ENCODE measurements around the gene ABHD12B. TPM values are rescaled to one million over a fixed set of nuclear protein-coding genes. Genes with fewer than 3 reads are reported as not detected.

ABHD12B gene
- total and polyA plus RNA-seq, 2 donors (not counting 3 experiments of a cell fraction or from before 2014, with no cell fraction given): not detected

DNA sequence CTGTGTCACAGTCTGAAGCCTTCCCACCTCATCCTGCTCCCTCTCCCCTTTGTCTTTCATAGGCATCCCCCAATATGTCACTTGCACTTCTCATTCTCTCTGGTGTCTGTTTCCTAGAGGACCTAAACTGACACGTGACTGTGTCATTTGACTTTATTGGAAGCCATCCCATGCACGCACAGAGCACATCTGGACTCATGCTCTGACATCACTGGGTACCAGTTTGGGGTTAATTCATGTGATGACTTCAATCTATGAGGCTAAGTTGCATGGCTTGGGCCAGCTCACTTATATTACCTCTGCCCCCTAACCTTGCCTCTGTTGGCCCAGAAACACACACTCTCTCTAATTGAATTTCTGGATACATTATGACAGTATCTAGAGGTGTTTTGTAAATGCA is 51.0 kb downstream of the ABHD12B start:
- Histone ChIP-seq H2AFZ (ENCODE audit: low read depth, low read length) (no peak overlapping the region), H3K9ac (replicated peaks; ENCODE audit: extremely low read depth, insufficient read depth, low read length) (no peak overlapping the region), H3K4me2 (ENCODE audit: insufficient read depth, low read length) (no peak overlapping the region), H3K27ac (ENCODE audit: insufficient read depth, low read depth, low read length) (no peak overlapping the region), H4K20me1 (replicated peaks; ENCODE audit: control insufficient read depth, extremely low read depth, insufficient read depth, low read length) (no peaks in the 10 kb centered on the region), H3K9me3 (replicated peaks; ENCODE audit: control insufficient read depth, insufficient read depth, low read length) (no peaks in the 10 kb centered on the region), H3K27me3 (ENCODE audit: control insufficient read depth in 2 of 2, insufficient read depth in 2 of 2, low read length in 2 of 2) (no peaks in the 10 kb centered on the region), H3K4me3 (replicated peaks in 1 of 3; ENCODE audit: insufficient read depth in 1 of 3, low read depth in 1 of 3, low read length in 3 of 3) (no peak overlapping the region), H3K36me3 (ENCODE audit: control insufficient read depth in 2 of 2, extremely low read depth in 1 of 2, insufficient read depth in 2 of 2, low read length in 2 of 2) (peaks cover 0 to 2% of the 10 kb centered on the region in 2 experiments), H3K79me2 (ENCODE audit: control insufficient read depth, insufficient read depth, low read length) (no peaks in the 10 kb centered on the region), H3K9me1 (replicated peaks; ENCODE audit: control insufficient read depth, extremely low read depth, insufficient read depth, low read length) (no peaks in the 10 kb centered on the region), H3K4me1 (ENCODE audit: control insufficient read depth, extremely low read depth, insufficient read depth, low read length) (no peaks in the 10 kb centered on the region)
- dilution Hi-C loops (cut with MboI; ENCODE audit: extremely low pct_ligation_motif_present, low sequenced_read_pairs): no loop called here
- ChIA-PET CTCF (no interaction called here), POLR2A (no interaction called here)
- BruUV-seq (replicated peaks): no TSS peak
- FAIRE-seq: no peak
- no peak for DNase-seq (ENCODE audit: low read depth, low spot score)
- TF ChIP-seq FOS (IDR thresholded peaks at IDR 0.05; ENCODE audit: borderline replicate concordance, insufficient read depth, low read length) (no peak), GATA2 (IDR thresholded peaks at IDR 0.05; ENCODE audit: insufficient read depth, insufficient read length, low read depth, low read length) (no peak), POLR2AphosphoS5 (IDR thresholded peaks at IDR 0.05; ENCODE audit: insufficient read depth, low read depth, low read length) (no peak), MYC (IDR thresholded peaks at IDR 0.05; ENCODE audit: low read depth, low read length) (no peak), JUN (IDR thresholded peaks at IDR 0.05; ENCODE audit: borderline replicate concordance, insufficient read depth, insufficient read length, low read depth) (no peak), EZH2 (IDR thresholded peaks at IDR 0.05; ENCODE audit: borderline replicate concordance, low read depth, low read length, severe bottlenecking) (no peak), POLR2A (IDR thresholded peaks at IDR 0.05; ENCODE audit: low read depth, low read length) (no peak), CTCF (IDR thresholded peaks at IDR 0.05; ENCODE audit: extremely low read depth in 1 of 2, insufficient read depth in 1 of 2, low read depth in 1 of 2, low read length in 2 of 2) (no peak)
- TF ChIP-seq, protein P1, sequence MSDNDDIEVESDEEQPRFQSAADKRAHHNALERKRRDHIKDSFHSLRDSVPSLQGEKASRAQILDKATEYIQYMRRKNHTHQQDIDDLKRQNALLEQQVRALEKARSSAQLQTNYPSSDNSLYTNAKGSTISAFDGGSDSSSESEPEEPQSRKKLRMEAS (IDR thresholded peaks at IDR 0.05; ENCODE audit: insufficient read depth, insufficient read length): no peak
- intact Hi-C loops (cut with micrococcal nuclease): no loop called here
